Measurements from ENCODE around the gene ARL5A. TPM values are rescaled to one million over a fixed set of nuclear protein-coding genes. Genes with fewer than 3 reads are reported as not detected.
A peak's percentile ranks its signal among the peaks of the same experiment; 100 is the strongest.

The ARL5A gene
- total RNA-seq, 1 donor from 2014 or later = 56.0 TPM

DNA sequence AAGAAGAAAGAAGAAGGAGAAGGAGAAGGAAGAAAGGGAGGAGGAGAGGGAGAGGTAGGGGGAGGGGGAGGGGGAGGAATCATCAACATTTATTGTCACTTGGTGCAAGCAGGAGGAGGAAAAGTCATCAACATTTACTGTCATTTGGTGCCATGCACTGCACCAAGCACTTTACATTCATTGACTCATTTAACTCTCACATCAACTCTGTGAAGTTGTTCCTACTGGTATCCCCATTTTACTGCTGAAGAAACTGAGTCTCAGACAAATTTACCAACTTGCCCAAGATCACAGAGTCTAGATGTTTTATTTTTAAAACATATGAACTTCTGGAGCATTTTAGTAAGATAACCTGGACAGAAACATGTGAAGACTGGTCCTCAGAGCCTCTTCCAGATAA is 47.3 kb downstream of the ARL5A start:
- no peak overlapping the region for H3K27ac Mint-ChIP-seq
- no peaks in the 10 kb centered on the region for H3K9me3 Mint-ChIP-seq
- no peak overlapping the region for H3K4me3 Mint-ChIP-seq
- no peaks in the 10 kb centered on the region for H3K4me1 Mint-ChIP-seq (ENCODE audit: unreplicated experiment)
- H3K27me3 Mint-ChIP-seq = no peaks in the 10 kb centered on the region
- peaks cover 66% of the 10 kb centered on the region for H3K36me3 Mint-ChIP-seq
- TF ChIP-seq, protein P1, sequence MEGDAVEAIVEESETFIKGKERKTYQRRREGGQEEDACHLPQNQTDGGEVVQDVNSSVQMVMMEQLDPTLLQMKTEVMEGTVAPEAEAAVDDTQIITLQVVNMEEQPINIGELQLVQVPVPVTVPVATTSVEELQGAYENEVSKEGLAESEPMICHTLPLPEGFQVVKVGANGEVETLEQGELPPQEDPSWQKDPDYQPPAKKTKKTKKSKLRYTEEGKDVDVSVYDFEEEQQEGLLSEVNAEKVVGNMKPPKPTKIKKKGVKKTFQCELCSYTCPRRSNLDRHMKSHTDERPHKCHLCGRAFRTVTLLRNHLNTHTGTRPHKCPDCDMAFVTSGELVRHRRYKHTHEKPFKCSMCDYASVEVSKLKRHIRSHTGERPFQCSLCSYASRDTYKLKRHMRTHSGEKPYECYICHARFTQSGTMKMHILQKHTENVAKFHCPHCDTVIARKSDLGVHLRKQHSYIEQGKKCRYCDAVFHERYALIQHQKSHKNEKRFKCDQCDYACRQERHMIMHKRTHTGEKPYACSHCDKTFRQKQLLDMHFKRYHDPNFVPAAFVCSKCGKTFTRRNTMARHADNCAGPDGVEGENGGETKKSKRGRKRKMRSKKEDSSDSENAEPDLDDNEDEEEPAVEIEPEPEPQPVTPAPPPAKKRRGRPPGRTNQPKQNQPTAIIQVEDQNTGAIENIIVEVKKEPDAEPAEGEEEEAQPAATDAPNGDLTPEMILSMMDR (conservative IDR thresholded peaks at IDR 0.05) = no peak
- DNase-seq (ENCODE audit: extremely low spot score, unreplicated experiment) = no peak

DNA sequence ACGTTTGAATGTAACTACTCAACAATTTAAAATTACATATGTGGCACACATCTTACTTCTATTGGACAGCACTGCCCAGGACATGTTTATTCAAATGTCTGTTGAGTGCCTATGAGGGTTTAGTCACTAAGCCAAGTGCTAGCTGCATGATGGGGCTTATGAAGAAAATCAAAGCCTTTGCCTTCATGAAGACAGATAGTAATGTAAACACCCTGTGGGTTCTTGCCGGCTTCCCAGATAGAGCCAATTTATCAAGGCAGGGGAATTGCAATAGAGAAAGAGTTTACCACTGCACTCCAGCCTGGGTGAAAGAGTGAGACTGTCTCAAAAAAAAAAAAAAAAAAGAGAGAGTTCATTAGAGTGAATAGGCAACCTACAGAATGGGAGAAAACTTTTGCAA is 50.3 kb downstream of the ARL5A start:
- H3K36me3 Mint-ChIP-seq = peaks cover 54% of the 10 kb centered on the region
- TF ChIP-seq, protein P1 (conservative IDR thresholded peaks at IDR 0.05) = no peak

DNA sequence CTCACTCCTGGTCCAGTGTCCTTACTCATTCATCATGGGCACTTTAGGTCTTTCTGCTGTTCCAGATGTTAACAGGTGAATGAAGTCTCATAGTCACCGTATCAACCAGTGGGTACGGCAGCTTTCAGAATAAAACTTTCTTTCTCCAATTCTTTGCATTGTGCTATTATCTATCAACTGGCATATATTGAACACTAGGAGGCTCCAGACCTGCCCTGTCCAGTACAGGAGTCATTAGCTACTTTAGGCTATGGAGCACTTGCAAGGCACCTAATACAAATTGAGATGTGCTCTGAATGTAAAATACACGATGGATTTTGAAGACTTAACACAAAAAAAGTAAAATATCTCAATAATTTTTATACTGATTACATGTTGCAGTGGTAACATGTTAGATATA is 50.7 kb downstream of the ARL5A start:
- Mint-ChIP-seq H3K4me1 (ENCODE audit: unreplicated experiment) (no peaks in the 10 kb centered on the region), H3K27me3 (no peaks in the 10 kb centered on the region), H3K9me3 (no peaks in the 10 kb centered on the region), H3K36me3 (peaks cover 50% of the 10 kb centered on the region), H3K4me3 (no peak overlapping the region), H3K27ac (no peak overlapping the region)
- no peak for DNase-seq (ENCODE audit: extremely low spot score, unreplicated experiment)
- TF ChIP-seq, protein P1 (conservative IDR thresholded peaks at IDR 0.05) = peak; percentile 48

More for the DNA sequence above, 50.3 kb downstream of the ARL5A start:
- Mint-ChIP-seq H3K4me3 (no peak overlapping the region), H3K4me1 (ENCODE audit: unreplicated experiment) (no peaks in the 10 kb centered on the region), H3K27ac (no peak overlapping the region), H3K9me3 (no peaks in the 10 kb centered on the region), H3K27me3 (no peaks in the 10 kb centered on the region)
- no peak for DNase-seq (ENCODE audit: extremely low spot score, unreplicated experiment)

DNA sequence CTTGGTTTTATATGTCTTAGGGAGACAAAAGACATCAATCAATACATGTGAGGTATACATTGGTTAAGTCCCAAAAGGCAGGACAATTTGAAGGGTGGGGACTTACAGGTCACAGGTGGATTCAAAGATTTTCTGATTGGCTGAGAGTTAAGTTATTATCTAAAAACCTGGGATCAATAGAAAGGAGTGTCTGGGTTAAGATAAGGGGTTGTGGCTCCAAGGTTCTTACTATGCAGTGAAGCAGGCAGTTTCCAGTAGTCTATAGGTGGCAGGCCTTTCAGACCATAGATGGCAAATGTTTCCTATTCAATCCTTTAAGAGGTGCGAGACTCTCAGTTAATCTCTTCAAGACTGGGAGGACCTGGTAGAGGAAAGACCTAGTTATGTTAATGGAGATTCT is 51.9 kb downstream of the ARL5A start:
- no peak for DNase-seq (ENCODE audit: extremely low spot score, unreplicated experiment)
- no peak overlapping the region for H3K4me3 Mint-ChIP-seq
- peaks cover 46% of the 10 kb centered on the region for H3K36me3 Mint-ChIP-seq
- no peak overlapping the region for H3K27ac Mint-ChIP-seq
- no peaks in the 10 kb centered on the region for H3K4me1 Mint-ChIP-seq (ENCODE audit: unreplicated experiment)
- H3K9me3 Mint-ChIP-seq = no peaks in the 10 kb centered on the region
- TF ChIP-seq, protein P1 (conservative IDR thresholded peaks at IDR 0.05) = no peak
- H3K27me3 Mint-ChIP-seq = no peaks in the 10 kb centered on the region

DNA sequence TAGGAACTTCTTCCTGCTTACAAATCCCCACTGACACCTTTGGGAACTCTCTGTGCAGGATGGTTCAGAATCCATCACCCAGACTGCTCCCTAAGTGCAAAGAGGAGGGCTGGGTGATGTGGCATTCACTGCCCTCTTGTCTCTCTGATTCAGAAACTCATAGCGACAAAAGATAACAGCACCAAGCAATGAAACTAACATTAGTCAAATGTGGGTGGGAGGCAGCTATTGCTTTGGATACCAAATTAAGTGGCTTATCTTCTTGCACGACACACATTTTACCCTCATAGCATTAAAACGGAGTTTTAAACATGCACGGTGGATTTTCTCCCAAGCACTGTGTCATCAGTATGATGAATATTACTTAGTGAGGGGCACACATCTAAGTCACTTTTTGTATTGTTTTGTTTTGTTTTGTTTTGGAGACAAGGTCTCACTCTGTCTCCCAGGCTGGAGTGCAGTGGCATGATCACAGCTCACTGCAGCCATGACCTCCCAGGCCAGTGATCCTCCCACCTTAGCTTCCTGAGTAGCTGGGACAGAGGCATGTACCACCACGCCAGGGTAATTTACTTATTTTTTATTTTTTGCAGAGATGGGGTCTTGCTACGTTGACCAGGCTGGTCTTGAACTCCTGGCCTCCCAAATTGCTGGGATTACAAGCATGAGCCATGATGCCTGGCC is 53.0 kb downstream of the ARL5A start:
- H3K9me3 Mint-ChIP-seq = no peaks in the 10 kb centered on the region
- TF ChIP-seq, protein P1 (conservative IDR thresholded peaks at IDR 0.05) = no peak
- H3K27ac Mint-ChIP-seq = no peak overlapping the region
- DNase-seq (ENCODE audit: extremely low spot score, unreplicated experiment) = no peak
- peaks cover 41% of the 10 kb centered on the region for H3K36me3 Mint-ChIP-seq
- no peaks in the 10 kb centered on the region for H3K27me3 Mint-ChIP-seq
- no peak overlapping the region for H3K4me3 Mint-ChIP-seq
- H3K4me1 Mint-ChIP-seq (ENCODE audit: unreplicated experiment) = no peaks in the 10 kb centered on the region
